GM23248 (cell line): Measurements from ENCODE around the gene TMEM117. TPM values are rescaled to one million over a fixed set of nuclear protein-coding genes. Genes with fewer than 3 reads are reported as not detected.

Experiments used
- DNase-seq: peaks from one replicate; pipeline ENCODE4 v3.0.0-alpha.2; 2015
- H2AFZ ChIP-seq: fragments of 200-600 bp; sonication (generic); 2 replicates; pipeline ENCODE4 v1.6.1; 2016; ENCODE audit warnings: antibody characterized with exemption
- H3F3A ChIP-seq: fragments of 200-600 bp; sonication (generic); 2 replicates; pipeline ENCODE4 v1.6.1; 2016; ENCODE audit warnings: mild to moderate bottlenecking, antibody characterized with exemption, mixed run types; ENCODE audit not compliant: insufficient read depth
- H3K27ac ChIP-seq: fragments of 200-600 bp; sonication (generic); 2 replicates; pipeline ENCODE4 v1.5.1; 2016; ENCODE audit warnings: mild to moderate bottlenecking
- H3K27me3 ChIP-seq: fragments of 200-600 bp; sonication (generic); replicated peaks from 2 replicates; pipeline ENCODE4 v1.6.1; 2016; ENCODE audit warnings: mild to moderate bottlenecking; ENCODE audit not compliant: insufficient read depth
- H3K36me3 ChIP-seq: fragments of 200-600 bp; sonication (generic); 2 replicates; pipeline ENCODE4 v1.6.1; 2016; ENCODE audit warnings: low read depth, mild to moderate bottlenecking
- H3K4me1 ChIP-seq: fragments of 200-600 bp; sonication (generic); 2 replicates; pipeline ENCODE4 v1.6.1; 2016; ENCODE audit warnings: mild to moderate bottlenecking; ENCODE audit not compliant: insufficient read depth
- H3K4me2 ChIP-seq: fragments of 200-600 bp; sonication (generic); one replicate; pipeline ENCODE4 v1.6.1; 2016; ENCODE audit warnings: mild to moderate bottlenecking; ENCODE audit not compliant: unreplicated experiment
- H3K4me3 ChIP-seq: fragments of 200-600 bp; sonication (generic); 2 replicates; pipeline ENCODE4 v1.5.1; 2016; ENCODE audit warnings: mild to moderate bottlenecking
- H3K79me2 ChIP-seq: fragments of 200-600 bp; sonication (generic); 2 replicates; pipeline ENCODE4 v1.6.1; 2016; ENCODE audit warnings: mild to moderate bottlenecking; ENCODE audit not compliant: insufficient read depth
- H3K9ac ChIP-seq: fragments of 200-600 bp; sonication (generic); 2 replicates; pipeline ENCODE4 v1.6.1; 2016; ENCODE audit warnings: mild to moderate bottlenecking
- H3K9me2 ChIP-seq: fragments of 200-600 bp; sonication (generic); 2 replicates; pipeline ENCODE4 v1.6.1; 2016; ENCODE audit warnings: mixed run types, mild to moderate bottlenecking, moderate library complexity; ENCODE audit not compliant: insufficient read depth
- H3K9me3 ChIP-seq: fragments of 200-600 bp; sonication (generic); one replicate; pipeline ENCODE4 v1.6.1; 2017; ENCODE audit warnings: low read depth
- H4K20me1 ChIP-seq: fragments of 200-600 bp; sonication (generic); 2 replicates; pipeline ENCODE4 v1.6.0; 2016; ENCODE audit not compliant: insufficient read depth
- EZH2 ChIP-seq: fragments of 200-600 bp; sonication (generic); IDR thresholded peaks from 2 replicates; pipeline ENCODE4 v1.6.1; 2018; ENCODE audit warnings: antibody characterized with exemption, mild to moderate bottlenecking; ENCODE audit not compliant: insufficient read depth, poor library complexity, severe bottlenecking
- EZH2phosphoT487 ChIP-seq: fragments of 200-600 bp; sonication (generic); IDR thresholded peaks from 2 replicates; pipeline ENCODE4 v1.6.1; 2018; ENCODE audit warnings: antibody characterized with exemption, moderate library complexity, mild to moderate bottlenecking, low read depth; ENCODE audit not compliant: insufficient read depth
- whole genome bisulfite sequencing, 2 experiments: methylation state at CpG; one replicate each; pipeline ENCODE4 v1.1.6; 2015 to 2017; ENCODE audit warnings: low lambda C conversion rate in 2 of 2, low coverage in 1 of 2; ENCODE audit errors: missing lambda C conversion rate in 2 of 2; 5-methylcytosine and 5-hydroxymethylcytosine counted together
- in situ Hi-C: fragments of 300-500 bp; cut with MboI; formaldehyde crosslinking; loops from 2 replicates; pipeline ENCODE4 v1.15.0; 2020
- polyA plus RNA-seq: library from polyadenylated mRNA; unstranded; fragments of >200 nt; fragmentation: Nextera tagmentation; extraction: Ambion mirVana; gene quantifications from 2 replicates; pipeline ENCODE4 v1.2.1, GENCODE V29; 2016
- total RNA-seq: library from RNA; depleted of rRNA; stranded (reverse); fragments of >200 nt; shearing (Covaris generic); gene quantifications from 2 replicates; pipeline ENCODE4 v1.2.3, GENCODE V29; 2014

Gene TMEM117
- total and polyA plus RNA-seq, 2 experiments from 2014 or later: 12.1 to 19.1 TPM

DNA sequence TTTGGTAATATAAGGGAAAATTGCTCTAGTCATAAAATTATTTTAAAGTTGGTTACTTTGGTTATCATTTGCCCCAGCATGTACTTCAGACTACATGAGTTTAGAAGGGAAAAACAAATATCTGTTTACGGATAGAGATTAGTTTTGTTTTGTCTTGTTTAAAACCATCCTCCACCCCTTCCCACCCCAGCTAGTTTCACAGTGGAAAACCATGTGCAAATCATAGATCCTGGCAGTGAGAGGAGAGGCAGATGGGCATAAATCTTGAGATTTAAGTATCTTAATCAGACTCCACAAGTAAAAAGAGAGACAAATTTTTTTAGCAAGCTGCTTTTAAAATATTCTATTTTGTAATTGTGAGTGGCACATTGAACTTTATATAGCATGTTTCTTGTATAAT, 424.7 kb downstream of the TMEM117 start:
- Histone ChIP-seq H3K9me3 (no peaks in the 10 kb centered on the region), H3K4me3 (no peak overlapping the region), H3K4me1 (no peaks in the 10 kb centered on the region), H3K27ac (no peak overlapping the region), H3K9me2 (no peaks in the 10 kb centered on the region), H3K4me2 (no peak overlapping the region), H3F3A (no peaks in the 10 kb centered on the region), H3K79me2 (no peaks in the 10 kb centered on the region), H4K20me1 (no peaks in the 10 kb centered on the region), H3K27me3 (no peaks in the 10 kb centered on the region), H2AFZ (no peak overlapping the region), H3K9ac (no peak overlapping the region), H3K36me3 (no peaks in the 10 kb centered on the region)
- TF ChIP-seq EZH2 (no peak), EZH2phosphoT487 (no peak)
- in situ Hi-C loops: no loop called here
- DNase-seq: no peak
- WGBS, 2 experiments: 88 to 92% methylated on average over 1 of the region's 1 CpG

DNA sequence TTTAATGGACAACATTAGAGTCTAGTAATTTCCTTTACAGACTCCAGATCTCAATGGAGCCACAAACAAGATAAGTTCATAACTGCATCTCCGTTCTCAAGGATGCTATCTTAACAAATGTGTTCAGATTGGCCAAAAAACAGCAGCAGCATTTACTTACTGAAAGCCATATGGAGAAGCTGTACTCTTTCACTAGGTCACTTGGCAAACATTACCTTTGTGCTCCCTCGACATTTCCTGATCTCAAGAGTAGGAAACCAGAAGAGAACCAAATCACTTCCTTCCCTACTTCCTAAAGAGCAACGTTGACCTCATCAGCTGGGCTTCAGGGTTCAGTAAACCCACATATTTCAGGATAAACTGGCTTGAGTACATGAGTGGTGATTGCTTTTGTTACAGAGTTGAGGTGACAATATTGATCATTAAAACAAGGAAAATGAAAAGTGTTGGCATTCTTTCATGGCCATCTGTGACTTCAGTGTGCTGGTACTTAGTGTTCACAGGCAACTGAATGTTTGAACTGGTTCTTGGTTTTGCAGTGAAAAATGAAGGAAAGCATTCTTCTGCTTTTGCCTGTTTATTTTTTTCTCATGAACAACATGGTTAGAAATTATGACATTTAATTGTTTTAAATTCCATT, 449.6 kb downstream of the TMEM117 start:
- Histone ChIP-seq H3K9me3 (no peaks in the 10 kb centered on the region), H4K20me1 (no peaks in the 10 kb centered on the region), H3K4me3 (no peak overlapping the region), H3K27me3 (no peaks in the 10 kb centered on the region), H3F3A (no peaks in the 10 kb centered on the region; the same call in 1 of the 2 replicates), H3K27ac (no peak overlapping the region), H3K4me2 (no peak overlapping the region), H3K9me2 (no peaks in the 10 kb centered on the region), H3K79me2 (no peaks in the 10 kb centered on the region), H3K4me1 (peaks cover 26% of the 10 kb centered on the region), H3K36me3 (no peaks in the 10 kb centered on the region), H2AFZ (no peak overlapping the region), H3K9ac (no peak overlapping the region)
- TF ChIP-seq EZH2 (no peak), EZH2phosphoT487 (no peak)
- in situ Hi-C loops: no loop called here
- WGBS, 2 experiments: 54 to 60% methylated on average over 3 of the region's 3 CpGs
- no peak for DNase-seq

DNA sequence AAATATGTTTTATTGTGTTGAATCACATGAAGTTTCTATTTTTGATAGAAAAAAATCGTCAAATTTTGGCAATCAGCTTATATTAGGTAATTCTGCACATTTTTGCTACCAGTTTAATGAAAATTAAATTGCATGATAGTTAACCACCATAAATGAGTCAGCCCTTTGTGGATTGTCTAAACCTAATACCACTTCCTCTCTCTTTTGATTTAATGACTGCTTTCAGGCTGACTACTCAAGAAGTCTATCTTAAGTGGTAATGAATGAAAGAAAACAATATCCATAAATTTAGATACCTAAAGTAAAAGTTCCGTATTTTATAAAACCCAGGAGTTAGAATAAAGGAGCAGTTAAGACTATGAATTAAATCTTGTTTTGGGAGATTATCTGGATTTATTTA, 450.5 kb downstream of the TMEM117 start:
- Histone ChIP-seq H2AFZ (no peak overlapping the region), H3K4me2 (peak overlapping the region; percentile 36), H4K20me1 (no peaks in the 10 kb centered on the region), H3K9me2 (no peaks in the 10 kb centered on the region), H3K4me3 (no peak overlapping the region), H3K9ac (no peak overlapping the region), H3K79me2 (no peaks in the 10 kb centered on the region), H3K36me3 (no peaks in the 10 kb centered on the region), H3K27me3 (no peaks in the 10 kb centered on the region), H3F3A (no peaks in the 10 kb centered on the region; the same call in 1 of the 2 replicates), H3K4me1 (peaks cover 26% of the 10 kb centered on the region), H3K9me3 (no peaks in the 10 kb centered on the region), H3K27ac (no peak overlapping the region)
- in situ Hi-C loops: no loop called here
- TF ChIP-seq EZH2 (no peak), EZH2phosphoT487 (no peak)
- WGBS, 2 experiments: 57 to 59% methylated on average over 2 of the region's 2 CpGs
- peak; percentile 57 for DNase-seq

DNA sequence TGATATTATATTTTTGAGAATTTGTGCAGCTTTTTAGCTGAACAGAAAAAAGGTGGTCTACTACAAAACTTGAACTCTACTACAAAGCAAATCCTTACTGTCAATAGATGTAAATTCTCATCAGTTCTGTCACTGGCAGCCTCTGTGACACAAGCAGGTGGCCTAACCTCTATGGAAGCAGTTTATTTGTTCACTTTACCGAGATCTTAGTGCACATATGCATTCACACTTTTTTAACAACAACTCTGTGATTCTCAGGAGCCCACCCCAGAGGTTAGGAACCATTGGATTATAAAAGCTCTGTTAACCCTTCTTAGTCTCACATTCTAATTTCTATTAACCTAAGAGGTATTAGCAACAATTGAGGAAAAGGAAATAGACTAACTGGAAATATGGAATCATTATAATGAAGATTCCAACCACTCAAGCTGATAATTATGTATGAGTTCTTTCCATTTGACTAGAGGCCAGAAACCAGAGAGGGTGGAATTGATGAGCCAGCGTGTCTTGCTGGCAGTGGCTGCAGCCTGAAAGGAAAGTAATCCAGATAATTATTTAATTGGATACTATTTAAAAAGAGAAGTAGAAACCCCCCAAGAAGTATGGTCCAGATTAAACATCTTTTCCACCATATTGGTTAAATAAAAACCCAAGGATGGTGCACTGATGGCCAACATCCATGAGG, 451.1 kb downstream of the TMEM117 start:
- no peak overlapping the region for H2AFZ ChIP-seq
- no peaks in the 10 kb centered on the region for H3K27me3 ChIP-seq
- peak overlapping the region; percentile 36 for H3K4me2 ChIP-seq
- H3K9me3 ChIP-seq: no peaks in the 10 kb centered on the region
- no peak for TF ChIP-seq EZH2phosphoT487
- no peak for TF ChIP-seq EZH2
- H3K4me3 ChIP-seq: no peak overlapping the region
- 63 to 70% methylated on average over 2 of the region's 2 CpGs for WGBS, 2 experiments
- no peak overlapping the region for H3K9ac ChIP-seq
- no peaks in the 10 kb centered on the region for H3K79me2 ChIP-seq
- H3K27ac ChIP-seq: no peak overlapping the region
- no peaks in the 10 kb centered on the region for H3K9me2 ChIP-seq
- H3K4me1 ChIP-seq: peaks cover 26% of the 10 kb centered on the region
- H4K20me1 ChIP-seq: no peaks in the 10 kb centered on the region
- H3K36me3 ChIP-seq: no peaks in the 10 kb centered on the region
- in situ Hi-C loops: no loop called here
- no peaks in the 10 kb centered on the region; the same call in 1 of the 2 replicates for H3F3A ChIP-seq
- no peak for DNase-seq
